NAMALWA (cell line): ENCODE results near the gene KIZ.
"Not testable (repeated sequence)": the region's sequence is repeated elsewhere in the genome, so short reads cannot be mapped to it uniquely, and the experiment has no call there.

Experiments
- DNase-seq: peaks from one replicate; pipeline ENCODE4 v3.0.0-alpha.2; 2015; ENCODE audit warnings: low spot score

Gene KIZ

DNA sequence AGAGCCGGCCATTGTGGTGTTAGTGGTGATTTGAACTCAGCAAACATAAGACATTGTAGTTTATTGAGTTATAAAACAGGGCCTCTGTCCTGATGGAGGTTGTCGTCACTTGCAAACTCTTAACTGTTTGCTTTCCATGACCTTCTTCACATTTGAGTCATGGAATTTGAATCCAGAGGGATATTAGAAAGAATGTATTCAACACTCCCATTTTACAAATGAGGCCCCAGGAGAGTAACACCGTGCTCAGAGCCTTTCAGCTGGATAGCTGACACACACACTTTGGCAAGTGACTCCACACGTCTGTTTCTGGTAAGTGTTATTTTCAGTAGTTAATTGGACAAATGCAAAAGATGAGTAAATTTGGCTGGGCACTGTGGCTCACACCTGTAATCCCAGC, 104.8 kb downstream of the KIZ start:
- DNase-seq = no peak

DNA sequence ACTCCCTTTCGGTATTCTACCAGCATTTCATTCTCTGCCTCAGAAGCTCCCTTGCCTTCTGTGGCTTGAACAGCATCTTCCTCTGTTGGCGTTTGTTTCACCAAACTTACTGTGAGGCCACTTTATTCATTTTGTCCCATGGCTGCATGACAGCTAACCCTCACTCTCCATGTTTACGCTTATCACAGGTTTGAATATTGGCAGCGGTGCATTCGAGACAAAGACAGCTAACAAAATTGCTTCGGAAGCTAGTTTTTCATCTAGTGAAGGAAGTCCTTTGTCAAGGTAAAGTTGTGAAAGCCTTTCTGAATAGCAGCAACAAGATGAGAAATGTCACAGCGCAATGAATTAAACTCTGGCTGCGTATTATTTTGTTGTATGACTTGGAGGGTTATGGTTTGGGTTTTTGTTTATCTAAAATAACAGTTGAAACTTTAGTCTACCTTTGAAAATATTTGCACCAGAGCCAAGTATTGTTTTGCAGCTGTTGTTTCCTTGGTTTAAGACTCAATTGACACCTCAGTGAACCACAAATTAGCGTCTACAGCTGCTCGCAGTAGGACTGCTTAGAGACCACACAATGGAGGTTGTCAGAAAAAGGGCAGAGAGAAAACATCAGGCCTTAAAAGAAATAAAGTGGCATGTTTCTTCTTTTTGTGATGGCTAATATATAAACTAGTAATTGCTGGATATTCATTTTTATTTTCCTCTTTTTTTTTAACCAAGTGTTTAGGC, 106.8 kb downstream of the KIZ start:
- no peak for DNase-seq

DNA sequence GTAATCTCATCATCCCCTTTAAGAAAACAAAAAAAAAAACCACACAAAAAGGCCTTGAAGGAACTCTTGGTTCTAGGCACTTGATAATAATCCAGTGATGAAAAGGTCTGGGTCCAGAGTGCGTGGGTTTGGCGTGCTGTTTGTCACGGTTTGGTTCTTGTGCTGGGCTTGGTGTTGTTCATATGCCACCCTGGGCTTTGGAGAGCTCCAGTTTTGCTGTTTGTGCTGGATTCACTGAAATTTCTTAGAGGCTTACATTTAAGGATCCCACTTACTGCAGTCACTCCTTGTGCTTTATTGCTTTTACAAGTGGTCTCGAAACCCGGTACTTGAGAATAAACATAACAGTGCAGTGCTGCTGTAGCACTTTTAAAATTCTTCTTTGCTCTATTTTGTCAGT, 108.4 kb downstream of the KIZ start:
- no peak for DNase-seq

DNA sequence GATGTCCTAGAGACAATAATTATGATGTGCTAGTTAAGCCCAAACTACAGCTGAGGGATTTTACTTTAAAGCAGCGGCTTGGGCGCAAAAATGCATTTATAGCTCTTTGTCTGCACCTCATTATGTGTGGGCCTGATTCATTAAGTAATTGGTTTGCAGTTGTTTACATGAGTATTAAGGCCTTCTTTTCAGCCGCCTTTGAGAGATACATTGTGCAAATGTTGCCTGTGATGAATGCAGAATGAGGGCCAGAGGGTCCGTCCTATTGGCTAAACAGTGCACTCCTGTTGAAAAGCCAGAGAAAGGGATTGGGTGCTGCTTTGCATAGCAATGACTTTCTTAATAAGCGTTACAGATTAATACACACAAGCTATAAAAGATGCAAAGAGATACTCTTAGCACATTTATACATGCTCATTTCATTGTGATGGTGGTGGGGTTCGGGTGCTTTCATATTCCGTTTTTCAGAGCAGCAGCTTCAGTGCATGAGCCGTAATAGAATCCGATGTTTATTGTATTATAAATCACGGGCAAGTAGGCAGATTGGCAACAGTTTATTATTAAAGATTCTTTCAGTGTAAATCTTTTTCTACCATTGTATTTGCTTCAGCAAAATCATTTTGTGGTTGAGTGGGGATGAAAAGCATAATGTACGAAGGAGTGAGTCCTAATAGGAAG, 109.1 kb downstream of the KIZ start:
- no peak for DNase-seq

DNA sequence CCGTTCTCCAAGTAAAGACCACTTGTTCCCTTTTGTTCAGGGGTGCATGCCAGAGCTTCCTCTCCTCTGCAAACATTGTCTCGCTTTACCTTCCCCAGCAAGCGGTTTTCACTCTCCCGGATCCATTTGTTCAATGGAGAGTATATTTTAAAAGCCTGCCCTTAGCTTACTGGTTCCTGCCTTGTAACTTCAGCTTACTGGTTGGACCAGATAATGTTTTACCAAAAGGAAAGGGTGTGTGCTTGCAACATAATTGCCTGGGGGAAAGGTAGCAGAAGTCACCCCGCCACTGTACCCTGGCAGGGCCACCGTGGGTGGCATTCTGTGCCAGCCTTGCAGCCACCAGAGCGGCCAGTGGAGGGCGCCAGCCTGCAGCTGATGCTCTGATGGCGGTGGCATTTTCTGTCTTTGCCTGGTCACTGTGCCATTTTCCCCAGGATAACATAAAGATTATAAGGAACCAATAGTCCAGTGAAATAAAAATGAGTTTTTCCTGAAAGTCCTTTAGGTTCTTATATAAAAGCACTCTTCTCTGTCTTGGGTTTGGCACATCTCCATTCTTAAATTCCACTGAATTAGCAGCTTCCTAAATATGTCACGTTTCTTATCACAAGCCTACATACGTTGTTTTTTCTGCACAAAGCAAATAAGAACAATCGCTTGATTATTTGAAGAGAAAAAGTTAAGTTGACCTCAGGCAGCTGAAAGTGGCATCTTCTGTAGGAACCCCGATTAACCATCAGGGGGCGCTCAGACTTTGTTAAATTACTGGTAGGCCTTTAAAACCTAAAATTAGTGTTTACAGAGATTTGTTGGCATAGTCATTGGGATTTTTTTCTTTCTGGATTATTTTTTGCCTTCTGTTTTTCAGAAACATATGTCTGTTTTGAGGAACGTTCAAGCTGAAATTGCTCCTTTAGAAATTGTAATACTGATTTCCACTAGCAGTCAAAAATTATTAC, 109.9 kb downstream of the KIZ start:
- DNase-seq = peak; percentile 73

DNA sequence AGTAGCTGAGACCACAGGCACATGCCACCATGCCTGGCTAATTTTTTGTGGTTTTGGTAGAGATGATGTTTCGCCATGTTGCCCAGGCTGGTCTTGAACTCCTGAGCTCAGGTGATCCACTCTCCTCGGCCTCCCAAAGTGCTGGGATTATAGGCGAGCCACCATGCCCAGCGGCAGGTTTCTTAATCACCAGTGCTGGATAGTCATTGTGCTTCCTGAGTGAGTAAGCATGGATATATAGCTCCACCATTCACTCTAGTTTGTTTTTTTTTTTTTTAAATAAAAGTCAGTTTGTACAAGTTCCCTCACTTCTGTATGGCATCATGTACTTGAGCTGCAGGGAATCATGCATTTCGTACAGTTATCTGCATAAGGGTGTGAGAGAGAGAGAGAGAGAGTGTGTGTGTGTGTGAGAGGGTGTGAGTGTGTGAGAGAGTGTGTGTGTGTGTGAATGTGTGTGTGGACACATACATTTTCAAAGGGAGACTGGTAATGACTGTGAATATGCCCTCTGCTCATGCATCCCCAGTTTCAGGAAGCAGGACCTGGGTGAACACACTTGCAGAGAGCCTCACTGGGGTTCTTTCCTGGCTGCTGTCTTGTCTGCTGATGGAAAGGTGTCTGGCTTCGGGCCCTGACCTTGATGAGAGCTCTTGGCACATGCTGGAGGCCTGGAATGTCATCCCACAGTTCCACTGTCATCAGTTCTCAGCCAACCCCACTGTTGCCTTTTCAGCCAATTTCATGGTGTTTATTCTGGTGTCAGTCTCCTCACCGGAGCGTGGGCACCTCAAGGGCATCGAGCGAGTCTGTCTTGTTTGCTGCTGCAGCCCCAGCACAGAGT, 112.3 kb downstream of the KIZ start:
- DNase-seq = no peak

DNA sequence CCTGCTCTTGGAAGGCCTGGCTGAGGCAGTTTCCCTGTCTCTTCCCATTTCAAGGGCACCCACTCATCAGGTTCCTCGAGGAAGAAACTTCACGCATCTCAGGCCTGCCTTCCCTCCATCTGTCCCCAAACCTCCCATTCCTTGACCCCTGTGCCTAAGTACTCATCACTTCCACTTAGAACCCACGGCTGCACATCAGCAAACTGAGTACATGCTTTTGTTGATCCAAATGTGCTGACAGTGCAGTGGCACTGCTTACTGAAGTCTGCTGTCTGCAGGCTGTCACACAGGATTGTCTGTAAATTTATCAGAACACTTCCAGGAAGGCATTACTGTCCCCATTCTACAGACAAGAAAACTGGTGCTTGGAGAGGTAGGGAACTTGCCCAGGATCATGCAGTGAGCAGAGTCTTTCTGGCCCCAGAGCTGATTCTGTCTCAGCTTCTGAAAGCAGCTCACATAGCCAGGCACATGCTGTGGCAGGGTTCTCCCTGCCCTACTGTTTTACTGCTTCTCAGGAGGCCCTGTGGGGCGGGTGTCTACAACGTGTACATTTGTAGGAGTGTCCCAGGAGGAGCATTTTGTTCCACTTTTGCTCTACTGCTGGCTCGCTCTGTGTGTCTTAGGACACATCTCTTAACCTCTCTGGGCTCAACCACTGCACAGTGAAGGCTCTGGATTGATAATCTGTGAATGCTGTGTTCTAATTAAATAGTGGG, 113.1 kb downstream of the KIZ start:
- DNase-seq = no peak

DNA sequence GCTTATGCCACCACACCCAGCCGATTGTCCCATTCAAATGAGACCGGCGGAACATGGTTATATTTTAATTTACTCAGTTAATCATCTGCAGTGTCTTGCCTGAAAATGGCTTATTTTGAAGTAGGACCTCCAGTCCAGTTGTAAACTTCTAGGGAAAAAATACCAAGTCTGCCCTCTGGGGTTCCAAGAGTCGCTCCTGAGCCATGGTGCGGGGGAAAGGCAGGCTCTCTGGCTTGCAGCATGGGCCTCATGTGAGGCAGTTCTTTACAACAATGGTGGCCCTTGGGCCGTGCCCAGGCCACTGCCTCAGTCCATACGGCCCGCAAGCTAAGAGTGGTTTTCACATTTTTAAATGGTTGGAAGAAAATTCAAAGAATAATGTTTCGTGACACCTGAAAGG, 114.5 kb downstream of the KIZ start:
- no peak for DNase-seq

DNA sequence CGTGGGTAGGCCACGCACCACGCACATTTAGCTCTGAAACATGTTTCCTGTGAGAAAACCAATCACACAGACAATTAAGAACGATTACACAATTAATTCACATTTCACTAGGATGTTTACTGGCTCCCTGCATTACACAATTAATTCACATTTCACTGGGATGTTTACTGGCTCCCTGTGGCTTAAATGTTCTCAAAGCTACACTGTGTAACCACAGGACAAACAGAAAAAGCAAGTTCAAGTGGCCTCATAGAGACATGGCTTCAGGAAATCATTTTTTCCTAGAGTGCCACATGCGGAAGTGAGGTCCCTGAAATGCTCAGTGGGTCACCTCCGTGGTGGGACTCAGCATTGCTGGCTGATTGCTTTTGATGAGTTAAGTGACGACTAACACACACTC, 115.5 kb downstream of the KIZ start:
- no peak for DNase-seq

DNA sequence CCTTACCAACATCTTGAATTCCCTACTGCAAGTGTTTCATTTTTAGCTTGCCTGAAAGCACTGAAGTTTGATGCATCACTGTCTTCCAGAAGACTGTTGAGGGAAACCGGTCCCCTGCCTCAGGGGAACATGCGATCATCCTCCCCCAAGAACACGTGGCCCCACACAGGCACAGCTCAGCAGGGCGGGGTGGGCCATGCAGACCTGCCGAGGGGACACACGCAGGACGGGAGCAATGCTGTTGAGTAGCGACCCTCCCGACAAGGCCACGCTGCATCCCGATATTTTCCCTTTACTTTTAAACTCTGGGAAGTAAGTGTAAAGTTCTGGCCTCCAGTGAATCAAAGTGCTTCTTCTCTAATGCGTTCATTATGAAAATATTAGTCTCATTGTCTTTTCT, 117.9 kb downstream of the KIZ start:
- DNase-seq = no peak

DNA sequence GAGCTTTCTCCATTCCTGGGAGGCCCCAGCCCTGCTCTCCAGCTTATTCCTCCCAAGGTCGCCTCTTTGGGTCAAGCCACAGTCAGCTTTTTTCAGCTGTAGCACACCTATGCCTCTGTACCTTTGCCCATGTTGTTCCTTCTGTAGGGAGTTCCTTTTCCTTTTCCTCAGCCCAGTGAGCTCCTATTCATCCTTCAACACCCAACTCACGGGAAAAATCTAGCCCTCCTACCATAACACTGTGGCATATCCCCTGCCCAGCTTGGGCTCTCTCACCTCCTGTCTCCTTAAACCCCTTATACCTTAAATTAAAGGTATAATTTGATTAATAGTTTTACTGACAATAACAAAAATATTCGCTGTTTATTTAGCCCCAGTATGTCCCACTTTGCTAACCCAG, 118.9 kb downstream of the KIZ start:
- no peak for DNase-seq

DNA sequence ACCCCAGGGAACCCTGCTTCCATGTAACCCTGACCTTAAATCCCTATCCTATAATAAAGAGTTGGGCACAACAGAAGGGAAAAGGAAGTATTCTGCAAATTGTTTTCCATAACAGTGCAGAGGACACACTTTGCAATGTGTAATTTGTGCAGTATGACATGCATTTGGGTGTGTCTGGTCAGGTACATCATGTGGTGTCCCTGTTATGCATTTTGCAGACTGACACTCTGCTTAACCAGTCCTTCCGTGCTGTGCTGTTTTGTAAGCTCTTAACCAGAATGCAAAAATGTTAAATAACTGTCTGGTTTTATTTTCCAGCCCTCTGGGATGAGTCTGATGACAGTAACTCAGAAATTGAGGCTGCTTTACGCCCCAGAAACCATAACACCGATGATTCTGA, 120.3 kb downstream of the KIZ start:
- no peak for DNase-seq

DNA sequence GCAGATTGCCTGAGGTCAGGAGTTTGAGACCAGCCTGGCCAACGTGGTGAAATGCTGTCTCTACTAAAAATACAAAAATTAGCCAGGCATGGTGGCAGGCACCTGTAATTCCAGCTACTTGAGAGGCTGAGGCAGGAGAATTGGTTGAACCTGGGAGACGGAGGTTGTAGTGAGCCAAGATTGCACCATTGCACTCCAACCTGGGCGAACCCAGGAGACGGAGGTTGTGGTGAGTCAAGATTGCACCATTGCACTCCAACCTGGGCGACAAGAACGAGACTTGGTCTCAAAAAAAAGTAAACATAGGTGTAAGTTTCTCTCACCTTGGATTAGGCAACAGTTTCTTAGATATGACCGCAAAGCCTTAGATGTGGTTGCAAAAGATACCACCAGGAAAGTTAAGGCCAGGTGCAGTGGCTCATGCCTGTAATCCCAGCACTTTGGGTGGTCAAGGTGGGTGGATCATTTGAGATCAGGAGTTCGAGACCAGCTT, 121.8 kb downstream of the KIZ start:
- not testable (repeated sequence) for DNase-seq

DNA sequence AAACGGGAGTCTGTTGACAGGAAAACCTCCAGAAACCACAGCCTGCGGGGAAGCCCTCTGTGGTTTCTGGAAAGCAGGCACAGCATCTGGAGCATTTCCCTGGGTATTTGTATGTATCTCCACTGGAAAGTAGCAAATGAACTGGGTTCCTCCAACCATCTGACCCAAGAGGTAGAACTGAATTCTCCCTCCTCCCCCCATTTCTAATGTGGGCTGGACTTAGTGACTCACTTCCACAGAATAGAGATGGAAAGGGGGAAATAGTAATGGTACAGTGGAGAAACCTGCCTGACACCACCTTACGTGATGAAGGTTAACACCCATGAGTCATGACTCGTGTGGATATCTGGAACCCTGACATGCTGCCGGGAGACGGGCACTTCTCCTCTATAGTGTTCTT, 125.4 kb downstream of the KIZ start:
- DNase-seq = no peak

DNA sequence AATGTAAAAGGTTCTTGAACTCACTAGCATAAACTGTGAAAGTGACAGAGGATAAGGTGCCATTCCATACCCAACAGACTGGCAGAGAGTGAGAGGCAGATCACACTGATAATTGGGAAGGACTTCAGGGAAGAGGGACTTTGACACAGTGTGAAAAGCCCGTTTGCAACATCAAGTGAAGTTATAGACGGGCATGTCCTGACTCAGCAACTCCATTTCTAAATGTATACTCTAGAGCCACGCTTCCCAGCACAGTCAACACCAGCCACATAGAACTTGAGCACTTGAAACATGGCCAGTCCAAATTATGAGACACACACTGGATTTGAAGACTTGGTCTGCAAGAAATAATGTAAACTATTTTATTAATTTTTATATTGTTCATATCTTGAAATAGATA, 131.3 kb downstream of the KIZ start:
- no peak for DNase-seq

DNA sequence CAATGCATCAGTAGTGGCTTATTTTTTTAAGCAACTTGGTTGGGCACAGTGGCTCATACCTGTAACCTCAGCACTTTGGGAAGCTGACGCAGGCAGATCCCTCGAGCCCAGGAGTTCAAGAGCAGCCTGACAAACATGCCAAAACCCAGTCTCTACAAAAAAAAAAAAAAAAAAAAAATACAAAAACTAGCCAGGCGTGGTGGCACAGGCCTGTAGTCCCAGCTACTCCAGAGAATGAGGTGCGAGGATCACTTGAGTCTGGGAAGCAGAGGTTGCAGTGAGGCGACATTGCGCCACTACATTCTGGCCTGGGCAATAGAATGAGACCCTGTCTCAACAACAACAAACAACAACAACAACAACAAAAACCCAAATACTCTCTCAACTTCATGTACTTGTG, 132.5 kb downstream of the KIZ start:
- no peak for DNase-seq

DNA sequence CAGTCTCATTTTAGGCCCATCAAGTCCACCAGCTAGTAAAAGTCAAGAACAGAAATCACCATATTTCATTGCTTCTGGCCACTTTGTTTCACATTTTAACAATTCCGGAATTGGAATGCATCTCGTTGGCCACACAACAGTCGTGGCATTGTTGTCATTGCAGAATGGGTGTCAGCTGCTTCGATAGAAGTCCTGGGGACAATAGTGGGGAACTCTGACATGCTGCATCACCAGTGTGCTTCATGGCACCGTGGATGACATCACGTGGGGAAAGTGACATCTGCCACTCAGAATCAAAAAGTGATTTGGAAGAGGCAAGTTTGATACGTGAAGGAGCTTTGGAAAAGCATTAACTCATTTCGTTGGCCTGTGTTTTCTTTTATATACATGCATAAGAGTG, 133.5 kb downstream of the KIZ start:
- DNase-seq = no peak

DNA sequence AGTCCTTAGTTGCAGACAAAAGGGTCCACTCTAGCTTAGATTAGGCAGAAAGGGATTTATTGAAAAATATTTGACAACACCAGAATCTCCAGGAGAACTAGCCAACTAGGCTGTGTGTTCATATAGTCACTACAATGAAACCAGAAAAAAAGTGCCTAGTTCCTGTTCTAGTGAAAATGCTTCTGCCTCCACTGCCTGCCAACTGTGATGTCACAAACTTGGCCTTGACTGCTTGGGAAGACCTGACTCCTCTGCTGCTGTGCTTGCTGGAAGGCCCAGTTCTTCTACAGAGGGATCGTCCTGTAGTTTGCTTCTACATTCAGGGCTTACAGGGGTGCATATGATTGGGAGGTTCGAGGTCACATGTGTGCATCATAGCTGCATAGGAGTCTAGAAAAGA, 136.9 kb downstream of the KIZ start:
- no peak for DNase-seq

DNA sequence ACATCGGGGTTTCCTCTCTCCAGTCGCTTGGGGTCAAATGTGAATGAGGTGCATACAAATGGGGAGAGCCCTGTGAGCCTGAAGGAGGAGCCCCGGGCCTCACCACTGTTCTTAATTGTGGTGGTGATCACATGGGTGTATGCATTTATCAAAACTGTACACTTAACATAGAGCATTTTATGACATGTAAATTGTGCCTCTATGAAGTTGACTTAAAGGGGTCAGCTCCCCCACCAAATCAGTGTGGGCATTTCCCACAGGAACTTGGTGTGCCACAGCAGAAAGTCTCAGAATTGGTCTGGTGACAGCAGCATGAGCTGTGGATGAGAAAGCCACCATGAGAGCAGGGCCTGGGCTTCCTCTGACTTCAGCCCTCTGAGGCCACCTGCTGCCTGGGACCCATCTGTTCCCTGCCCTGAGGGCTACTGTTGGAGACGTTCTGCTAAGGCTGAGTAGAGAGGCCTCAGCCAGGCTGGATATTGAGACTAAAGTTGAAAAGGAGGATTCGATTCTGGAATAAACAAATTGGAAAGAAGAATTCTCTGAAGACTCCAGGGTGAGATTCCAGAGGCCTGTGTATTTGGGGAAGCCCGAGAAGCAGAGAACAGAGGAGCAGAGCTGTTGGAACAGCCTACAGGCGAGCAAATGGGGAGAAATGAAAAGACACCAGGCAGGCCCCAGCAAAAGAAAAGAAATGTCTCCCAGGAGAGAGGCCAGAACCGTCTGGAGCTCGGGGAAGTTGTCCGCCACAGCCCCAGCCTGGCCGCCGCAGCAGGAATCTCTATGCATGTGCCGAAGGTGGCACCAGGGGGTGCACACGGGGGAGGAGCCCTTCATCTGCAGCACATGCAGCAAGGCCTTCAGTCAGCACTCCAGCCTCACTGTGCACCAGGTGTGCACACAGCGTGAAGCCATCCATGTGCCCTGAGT, 139.6 kb downstream of the KIZ start:
- no peak for DNase-seq

DNA sequence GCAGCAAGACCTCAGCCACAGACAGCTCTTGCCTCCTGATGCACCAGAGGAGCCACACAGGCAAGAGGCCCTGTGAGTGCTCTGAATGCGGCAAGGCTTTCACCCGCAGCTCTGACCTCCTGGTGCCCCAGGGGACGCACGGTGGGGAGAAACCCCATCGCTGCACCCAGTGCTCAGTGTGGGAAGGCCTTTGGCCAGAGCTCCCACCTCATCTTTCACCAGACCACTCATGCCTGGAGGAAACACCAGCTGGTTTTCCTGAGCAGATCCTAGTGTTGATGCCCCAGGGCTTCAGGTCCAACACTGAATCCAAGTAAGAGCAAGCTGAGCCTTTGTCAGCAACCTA, 140.3 kb downstream of the KIZ start:
- no peak for DNase-seq
